Activated T-helper 17 cell treated with anti-CD3 and anti-CD28 coated beads, Interleukin-2, amount 50 U/mL, for 72 hours (primary cell): ENCODE results near the gene ZNF581. TPM values are rescaled to one million over a fixed set of nuclear protein-coding genes. Genes with fewer than 3 reads are reported as not detected.

Source experiments
- ATAC-seq: fragments of 150-1000 bp; cut with Tn5 transposase; replicated peaks from 2 replicates; pipeline ENCODE4 v1.10.0; 2021; ENCODE audit warnings: mild to moderate bottlenecking, moderate library complexity
- H3K27ac Mint-ChIP-seq: one replicate; pipeline ENCODE4 v1.8.0; 2022; ENCODE audit warnings: mixed read lengths
- H3K27me3 Mint-ChIP-seq: one replicate; pipeline ENCODE4 v1.8.0; 2022; ENCODE audit warnings: mixed read lengths
- H3K36me3 Mint-ChIP-seq: one replicate; pipeline ENCODE4 v1.8.0; 2022; ENCODE audit warnings: low read depth, mild to moderate bottlenecking, mixed read lengths
- H3K4me1 Mint-ChIP-seq: one replicate; pipeline ENCODE4 v1.8.0; 2022; ENCODE audit warnings: mixed read lengths
- H3K4me3 Mint-ChIP-seq: one replicate; pipeline ENCODE4 v1.8.0; 2022; ENCODE audit warnings: mild to moderate bottlenecking, mixed read lengths
- H3K9me3 Mint-ChIP-seq: one replicate; pipeline ENCODE4 v1.8.0; 2022; ENCODE audit warnings: mixed read lengths
- total RNA-seq, 2 donors: library from RNA; stranded (reverse); gene quantifications; one replicate each; pipeline ENCODE4 v1.2.3, GENCODE V29; 2022

Gene ZNF581
- total RNA-seq, 2 donors from 2014 or later: 26.4 to 35.6 TPM

DNA sequence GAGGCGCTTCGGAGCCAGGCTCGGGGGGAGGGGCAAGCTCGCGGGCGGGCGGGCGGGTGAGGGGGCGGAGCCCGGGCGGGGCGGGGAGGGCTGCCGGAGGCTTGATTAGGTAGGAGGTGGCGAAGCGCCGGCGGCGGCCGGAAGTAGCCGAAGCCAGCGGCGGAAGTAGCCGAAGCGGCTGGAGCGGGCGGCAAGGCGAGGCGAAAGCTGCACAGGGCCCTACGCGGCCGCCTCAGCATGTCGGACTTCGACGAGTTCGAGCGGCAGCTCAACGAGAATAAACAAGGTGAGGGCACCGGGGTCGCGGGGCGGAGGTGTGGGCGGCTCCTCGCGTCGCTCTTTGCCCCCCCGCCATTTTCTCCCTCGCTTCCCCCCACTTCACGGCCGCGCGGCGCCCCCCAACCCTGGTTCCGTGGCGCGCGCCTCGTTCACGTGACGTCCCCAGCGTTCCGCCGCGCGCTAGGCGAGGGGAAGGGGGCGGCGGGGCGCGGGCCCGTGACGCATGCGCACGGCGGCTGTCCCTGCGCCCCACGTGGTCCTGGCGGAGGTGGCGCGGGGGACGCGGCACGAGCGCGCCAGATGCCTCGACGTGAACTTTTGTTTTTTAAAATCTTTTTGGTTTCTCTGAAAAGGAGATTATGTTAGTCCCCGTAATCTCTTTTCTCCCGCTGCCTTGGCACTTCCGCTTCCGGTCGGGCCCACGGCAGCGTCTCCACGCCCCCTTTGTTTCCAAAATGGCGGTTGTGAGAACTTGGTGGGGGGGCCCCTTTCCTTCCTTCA lies 11.6 kb downstream of the ZNF581 start, which contains the start of gene U2AF2:
U2AF2 (plus strand) TSS at position 168 of the 780 bp plus-strand sequence; CDS start at position 238, 70 bp downstream.
- Mint-ChIP-seq H3K36me3 (peaks cover 62% of the 10 kb centered on the region), H3K4me3 (peak within 1 kb of the TSS; percentile 93), H3K9me3 (no peaks in the 10 kb centered on the region), H3K27ac (peak within 1 kb of the TSS; percentile 99), H3K27me3 (no peaks in the 10 kb centered on the region), H3K4me1 (peaks cover 21% of the 10 kb centered on the region)
- ATAC-seq: peak; percentile 50

DNA sequence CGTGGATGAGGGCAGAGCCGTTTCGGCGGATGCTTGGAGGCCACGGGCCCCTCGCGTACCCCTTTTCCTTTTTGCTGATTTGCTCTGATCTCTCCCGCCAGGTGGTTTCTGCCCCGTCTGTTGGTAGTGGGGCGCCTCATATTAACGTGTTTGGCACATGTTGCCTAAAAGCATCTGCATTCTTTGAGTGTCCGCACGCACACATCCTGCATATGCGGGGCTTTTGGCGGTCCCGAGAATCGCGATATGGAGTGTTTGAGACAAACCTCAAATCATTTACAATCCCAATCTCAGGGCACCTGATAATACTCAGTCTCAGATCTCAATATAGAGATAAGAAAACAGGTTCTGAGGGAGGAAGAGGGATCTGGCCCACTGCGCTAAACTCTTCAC lies 12.2 kb downstream of the ZNF581 start:
- ATAC-seq: no peak
- Mint-ChIP-seq H3K27ac (peak overlapping the region; percentile 99), H3K9me3 (no peaks in the 10 kb centered on the region), H3K27me3 (no peaks in the 10 kb centered on the region), H3K36me3 (peaks cover 65% of the 10 kb centered on the region), H3K4me1 (peaks cover 15% of the 10 kb centered on the region), H3K4me3 (peak overlapping the region; percentile 93)

DNA sequence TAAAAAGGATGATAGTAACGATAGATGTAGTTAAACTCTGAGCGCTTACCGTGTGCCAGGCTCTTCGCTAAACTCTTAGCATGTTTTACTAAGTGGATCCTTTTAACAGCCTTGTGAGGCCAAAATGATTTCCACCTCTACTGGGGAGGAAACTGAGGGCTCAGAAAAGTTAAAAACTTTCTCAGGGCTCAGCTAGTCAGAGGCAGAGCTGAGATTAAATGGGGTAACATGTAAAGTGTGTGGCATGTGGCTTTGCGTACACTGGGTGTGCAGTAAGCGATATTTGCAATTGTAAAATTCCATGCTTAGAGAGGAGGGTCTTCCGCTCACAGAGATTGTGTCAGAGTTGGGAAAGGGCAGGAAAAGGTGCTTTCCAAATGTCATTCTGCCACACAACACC lies 13.1 kb downstream of the ZNF581 start:
- H3K4me1 Mint-ChIP-seq: peaks cover 16% of the 10 kb centered on the region
- H3K27ac Mint-ChIP-seq: peak overlapping the region; percentile 99
- no peaks in the 10 kb centered on the region for H3K9me3 Mint-ChIP-seq
- no peaks in the 10 kb centered on the region for H3K27me3 Mint-ChIP-seq
- peaks cover 74% of the 10 kb centered on the region for H3K36me3 Mint-ChIP-seq
- H3K4me3 Mint-ChIP-seq: peak overlapping the region; percentile 93
- ATAC-seq: no peak

DNA sequence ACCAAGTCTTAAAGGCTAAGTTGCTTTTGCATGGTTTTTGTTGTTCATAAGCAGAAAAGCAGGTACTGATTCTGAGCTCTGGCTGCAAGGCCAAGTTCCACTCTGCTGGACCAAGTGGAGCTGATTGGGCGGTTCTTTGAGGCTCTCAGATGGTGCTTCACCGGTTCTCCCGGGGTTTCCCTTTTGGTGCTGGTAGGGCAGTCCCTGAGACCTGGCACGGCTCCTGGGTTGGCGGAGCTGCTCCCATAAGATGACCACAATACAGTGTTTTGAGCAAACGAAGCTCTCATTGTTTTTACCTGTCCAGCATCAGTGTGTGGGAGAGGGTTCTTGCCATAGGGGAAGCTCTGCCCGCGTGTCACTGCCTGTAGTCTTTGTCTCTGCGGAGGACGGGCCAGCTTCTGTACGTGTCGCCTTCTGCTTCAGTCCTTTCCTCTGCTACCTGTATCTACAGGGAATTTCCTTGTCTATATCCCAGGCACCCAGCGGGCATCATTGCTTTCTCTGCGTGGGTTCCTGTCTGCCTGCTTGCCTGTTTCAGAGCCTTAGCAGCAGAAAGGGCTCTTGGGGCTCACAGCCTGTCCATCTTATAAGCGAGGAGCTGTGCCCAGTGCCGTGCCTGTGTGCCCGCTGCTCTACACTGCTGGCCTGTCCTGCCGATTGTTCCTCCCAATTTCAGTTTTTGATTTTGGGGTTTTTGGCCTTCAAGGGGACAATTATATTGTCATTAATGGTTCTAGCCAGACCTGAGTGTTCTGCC lies 13.7 kb downstream of the ZNF581 start:
- ATAC-seq: peak; percentile 16

GRCh38 chr19:55658846-55659459 lies 15.5 kb downstream of the ZNF581 start:
- Mint-ChIP-seq H3K27ac (peak overlapping the region; percentile 86), H3K36me3 (peaks cover 89% of the 10 kb centered on the region), H3K4me3 (peak overlapping the region; percentile 93), H3K4me1 (peaks cover 26% of the 10 kb centered on the region), H3K27me3 (no peaks in the 10 kb centered on the region), H3K9me3 (no peaks in the 10 kb centered on the region)
- no peak for ATAC-seq

More for the DNA sequence above, 13.7 kb downstream of the ZNF581 start:
- H3K36me3 Mint-ChIP-seq: peaks cover 79% of the 10 kb centered on the region
- H3K4me1 Mint-ChIP-seq: peaks cover 23% of the 10 kb centered on the region
- no peaks in the 10 kb centered on the region for H3K27me3 Mint-ChIP-seq
- peak overlapping the region; percentile 99 for H3K27ac Mint-ChIP-seq
- H3K9me3 Mint-ChIP-seq: no peaks in the 10 kb centered on the region
- H3K4me3 Mint-ChIP-seq: peak overlapping the region; percentile 93

- Mint-ChIP-seq H3K4me1 (peaks cover 26% of the 10 kb centered on the region), H3K9me3 (no peaks in the 10 kb centered on the region), H3K27ac (peak overlapping the region; percentile 86), H3K27me3 (no peaks in the 10 kb centered on the region), H3K36me3 (peaks cover 90% of the 10 kb centered on the region), H3K4me3 (peak overlapping the region; percentile 93)
- ATAC-seq: no peak
Measured at GRCh38 chr19:55659822-55660221, 16.4 kb downstream of the ZNF581 start.

DNA sequence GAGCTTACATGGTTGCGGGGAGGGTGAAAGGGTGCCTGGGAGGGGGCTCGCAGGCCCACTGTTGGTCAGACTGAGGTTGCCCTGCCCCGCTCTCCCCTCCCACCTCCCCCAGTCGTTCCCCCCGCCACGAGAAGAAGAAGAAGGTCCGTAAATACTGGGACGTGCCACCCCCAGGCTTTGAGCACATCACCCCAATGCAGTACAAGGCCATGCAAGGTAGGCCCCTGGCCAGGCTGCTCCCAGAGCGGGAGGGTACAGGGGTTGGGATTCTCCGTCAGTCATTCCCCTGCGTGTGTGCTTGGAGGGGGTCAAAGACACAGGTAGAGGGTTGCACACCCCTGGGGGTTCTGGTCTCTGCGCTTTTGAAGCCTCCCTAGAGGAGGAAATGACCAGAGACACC lies 17.0 kb downstream of the ZNF581 start:
- Mint-ChIP-seq H3K9me3 (no peaks in the 10 kb centered on the region), H3K27me3 (no peaks in the 10 kb centered on the region), H3K4me1 (peaks cover 26% of the 10 kb centered on the region), H3K27ac (peak overlapping the region; percentile 86), H3K4me3 (no peak overlapping the region), H3K36me3 (peaks cover 92% of the 10 kb centered on the region)
- no peak for ATAC-seq

GRCh38 chr19:55660991-55661390 lies 17.5 kb downstream of the ZNF581 start:
- H3K27ac Mint-ChIP-seq: peak overlapping the region; percentile 86
- peaks cover 26% of the 10 kb centered on the region for H3K4me1 Mint-ChIP-seq
- H3K4me3 Mint-ChIP-seq: no peak overlapping the region
- no peak for ATAC-seq
- H3K9me3 Mint-ChIP-seq: no peaks in the 10 kb centered on the region
- no peaks in the 10 kb centered on the region for H3K27me3 Mint-ChIP-seq
- H3K36me3 Mint-ChIP-seq: peaks cover 92% of the 10 kb centered on the region

DNA sequence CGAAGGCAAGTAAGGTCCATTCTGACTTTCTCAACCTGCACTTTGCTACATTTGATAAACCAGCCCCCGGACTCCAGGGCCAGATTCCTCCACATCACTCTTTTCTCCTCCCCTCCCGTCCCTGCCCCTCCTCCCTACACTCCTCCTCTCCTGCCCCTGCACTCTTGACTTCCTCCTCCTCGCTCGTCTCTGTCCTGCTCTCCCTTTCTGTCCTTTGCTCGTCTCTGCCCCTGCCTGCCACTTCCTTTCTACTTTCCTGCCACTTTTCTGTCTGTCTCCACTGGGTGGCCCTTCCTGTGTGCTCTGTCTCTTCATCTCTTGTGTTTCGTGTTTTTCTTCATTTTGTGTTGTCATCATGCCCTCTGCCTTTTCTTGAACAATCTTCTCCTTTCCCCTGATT lies 18.4 kb downstream of the ZNF581 start:
- H3K36me3 Mint-ChIP-seq: peaks cover 92% of the 10 kb centered on the region
- H3K4me1 Mint-ChIP-seq: peaks cover 26% of the 10 kb centered on the region
- ATAC-seq: no peak
- peak overlapping the region; percentile 67 for H3K27ac Mint-ChIP-seq
- no peak overlapping the region for H3K4me3 Mint-ChIP-seq
- H3K27me3 Mint-ChIP-seq: no peaks in the 10 kb centered on the region
- no peaks in the 10 kb centered on the region for H3K9me3 Mint-ChIP-seq

DNA sequence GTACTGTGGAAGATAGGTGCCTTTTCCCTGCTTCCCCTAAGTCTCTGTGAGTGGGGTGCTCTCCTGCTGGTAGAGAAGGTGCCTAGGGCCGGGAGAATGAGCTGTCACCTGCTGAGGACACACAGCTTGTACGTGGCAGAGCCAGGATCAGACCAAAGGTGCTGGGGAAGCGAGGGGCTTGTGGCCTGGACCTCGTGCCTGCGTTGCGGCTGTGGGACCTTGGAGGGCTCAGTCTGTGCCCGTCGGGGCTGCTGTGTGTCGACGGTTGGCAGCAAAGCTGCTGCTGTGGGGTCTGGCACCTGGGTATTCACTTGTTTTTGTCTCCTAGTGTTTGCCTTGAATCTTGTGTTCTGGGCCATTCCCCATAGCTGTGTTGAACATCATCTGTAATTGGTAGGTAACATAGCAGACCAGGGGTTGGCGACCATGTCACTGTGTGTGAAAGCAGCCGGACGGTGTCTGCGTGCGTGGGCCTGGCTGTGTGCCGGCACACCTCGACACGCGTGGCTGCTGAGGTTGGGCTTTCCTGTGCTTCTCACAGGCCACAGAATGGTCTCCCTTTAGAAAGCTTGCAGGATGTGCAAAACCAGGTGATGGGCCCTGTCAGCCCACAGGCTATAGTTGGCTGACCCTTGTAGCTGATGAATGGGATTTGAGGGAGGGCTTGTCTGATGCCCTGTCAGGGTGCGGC lies 20.5 kb downstream of the ZNF581 start:
- no peak for ATAC-seq
- Mint-ChIP-seq H3K27me3 (no peaks in the 10 kb centered on the region), H3K4me1 (peaks cover 18% of the 10 kb centered on the region), H3K27ac (peak overlapping the region; percentile 11), H3K9me3 (no peaks in the 10 kb centered on the region), H3K36me3 (peaks cover 100% of the 10 kb centered on the region), H3K4me3 (no peak overlapping the region)

GRCh38 chr19:55666343-55667005 lies 23.0 kb downstream of the ZNF581 start:
- no peaks in the 10 kb centered on the region for H3K9me3 Mint-ChIP-seq
- H3K36me3 Mint-ChIP-seq: peaks cover 100% of the 10 kb centered on the region
- no peak for ATAC-seq
- peaks cover 16% of the 10 kb centered on the region for H3K4me1 Mint-ChIP-seq
- H3K27ac Mint-ChIP-seq: peak overlapping the region; percentile 29
- no peak overlapping the region for H3K4me3 Mint-ChIP-seq
- no peaks in the 10 kb centered on the region for H3K27me3 Mint-ChIP-seq

- Mint-ChIP-seq H3K9me3 (no peaks in the 10 kb centered on the region), H3K27ac (peak overlapping the region; percentile 29), H3K27me3 (no peaks in the 10 kb centered on the region), H3K4me1 (peaks cover 12% of the 10 kb centered on the region), H3K4me3 (no peak overlapping the region), H3K36me3 (peaks cover 100% of the 10 kb centered on the region)
- ATAC-seq: no peak
Measured at GRCh38 chr19:55667006-55667381, 23.5 kb downstream of the ZNF581 start.

DNA sequence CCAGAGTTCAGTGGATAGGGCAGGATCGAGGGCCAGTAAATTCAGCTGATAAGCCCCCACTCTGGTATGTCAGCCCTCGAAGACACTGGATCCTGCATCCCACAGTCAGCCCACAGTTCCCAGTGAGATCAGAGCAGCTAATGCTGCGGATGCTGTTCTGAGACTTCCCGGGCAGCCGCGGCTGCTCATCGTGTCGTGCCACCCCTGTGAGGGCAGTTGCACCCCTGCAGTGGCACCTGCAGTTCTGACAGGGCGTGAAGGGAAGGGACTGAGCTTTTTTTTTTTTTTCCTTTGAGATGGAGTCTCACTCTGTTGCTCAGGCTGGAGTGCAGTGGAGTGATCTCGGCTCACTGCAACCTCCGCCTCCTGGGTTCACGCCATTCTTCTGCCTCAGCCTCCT lies 24.1 kb downstream of the ZNF581 start:
- H3K27ac Mint-ChIP-seq: no peak overlapping the region
- peaks cover 100% of the 10 kb centered on the region for H3K36me3 Mint-ChIP-seq
- peaks cover 11% of the 10 kb centered on the region for H3K4me1 Mint-ChIP-seq
- H3K27me3 Mint-ChIP-seq: no peaks in the 10 kb centered on the region
- H3K4me3 Mint-ChIP-seq: no peak overlapping the region
- no peaks in the 10 kb centered on the region for H3K9me3 Mint-ChIP-seq
- no peak for ATAC-seq

DNA sequence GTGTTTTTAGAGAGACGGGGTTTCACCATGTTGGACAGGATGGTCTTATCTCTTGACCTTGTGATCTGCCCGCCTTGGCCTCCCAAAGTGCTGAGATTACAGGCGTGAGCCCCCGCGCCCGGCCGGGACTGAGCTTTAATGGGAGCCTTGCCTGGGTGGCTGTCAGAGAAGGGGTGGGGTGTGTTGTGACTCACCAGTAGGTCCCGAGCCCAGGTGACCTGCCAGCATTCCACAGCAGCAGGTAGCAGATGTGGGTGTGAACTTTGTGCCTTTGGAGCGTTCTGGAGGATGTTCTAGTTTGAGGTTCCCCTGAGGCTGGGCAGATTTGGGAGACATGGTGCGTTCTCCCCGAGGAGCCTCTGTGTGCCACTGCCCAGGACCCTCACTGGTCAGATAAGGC lies 24.5 kb downstream of the ZNF581 start:
- Mint-ChIP-seq H3K27ac (no peak overlapping the region), H3K4me1 (peaks cover 7% of the 10 kb centered on the region), H3K9me3 (no peaks in the 10 kb centered on the region), H3K4me3 (no peak overlapping the region), H3K27me3 (no peaks in the 10 kb centered on the region), H3K36me3 (peaks cover 100% of the 10 kb centered on the region)
- no peak for ATAC-seq
